ENCODE measurements around the gene NR3C1.

GRCh38 chr5:143233031-143233430 lies 170.5 kb downstream of the NR3C1 start:
- TF ChIP-seq ZNF384 (IDR thresholded peaks at IDR 0.05): no peak
- TF ChIP-seq FOXK2 (IDR thresholded peaks at IDR 0.05): no peak
- no peak for TF ChIP-seq BHLHE40 (IDR thresholded peaks at IDR 0.05; ENCODE audit: borderline replicate concordance)
- no peak for TF ChIP-seq HDGF (IDR thresholded peaks at IDR 0.05; ENCODE audit: borderline replicate concordance)
- TF ChIP-seq ELF4 (IDR thresholded peaks at IDR 0.05): no peak
- TF ChIP-seq NFRKB (IDR thresholded peaks at IDR 0.05): no peak

All from HEK293T (cell line).